Activated CD4-positive, alpha-beta T cell treated with anti-CD3 and anti-CD28 coated beads for 4 hours (primary cell): ENCODE data around the gene PHF21A.
"Not testable (repeated sequence)": the region's sequence is repeated elsewhere in the genome, so short reads cannot be mapped to it uniquely, and the experiment has no call there.

Experiments used
- DNase-seq, 2 donors: peaks; one replicate each; pipeline ENCODE4 v3.0.0-alpha.2; 2020

Gene PHF21A

GRCh38 chr11:45919806-45920530 is 201.3 kb downstream of the PHF21A start:
- no peak for DNase-seq

GRCh38 chr11:45918962-45919675 is 202.1 kb downstream of the PHF21A start:
- DNase-seq: no peak

GRCh38 chr11:45918331-45918941 is 202.8 kb downstream of the PHF21A start:
- DNase-seq: peak; percentile 40 to 47

- DNase-seq: peak; percentile 89 to 96
Observed at GRCh38 chr11:45917623-45918330, 203.5 kb downstream of the PHF21A start, which contains the start of gene PEX16. PEX16 (minus strand) TSS chr11:45917877; CDS start chr11:45917811, 66 bp downstream.

GRCh38 chr11:45917286-45917622 is 204.0 kb downstream of the PHF21A start:
- no peak for DNase-seq

- no peak for DNase-seq
Observed at GRCh38 chr11:45915446-45915845, 205.8 kb downstream of the PHF21A start.

GRCh38 chr11:45913942-45914635 is 207.2 kb downstream of the PHF21A start:
- no peak for DNase-seq

- no peak for DNase-seq
Observed at GRCh38 chr11:45913514-45913913, 207.7 kb downstream of the PHF21A start.

GRCh38 chr11:45910623-45911022 is 210.6 kb downstream of the PHF21A start:
- DNase-seq: no peak

GRCh38 chr11:45909594-45910475 is 211.4 kb downstream of the PHF21A start:
- no peak for DNase-seq

GRCh38 chr11:45907911-45908370 is 213.3 kb downstream of the PHF21A start:
- no peak for DNase-seq

- DNase-seq: no peak
Observed at GRCh38 chr11:45906965-45907611, 214.2 kb downstream of the PHF21A start, which contains the start of gene FREY1. FREY1 (minus strand) TSS chr11:45907271; CDS start chr11:45907245, 26 bp downstream.

GRCh38 chr11:45906096-45906682 is 215.1 kb downstream of the PHF21A start:
- DNase-seq: no peak

GRCh38 chr11:45905576-45905975 is 215.7 kb downstream of the PHF21A start:
- not testable (repeated sequence) for DNase-seq

GRCh38 chr11:45905095-45905494 is 216.2 kb downstream of the PHF21A start:
- DNase-seq: no peak

GRCh38 chr11:45904309-45904915 is 216.8 kb downstream of the PHF21A start:
- DNase-seq: no peak

GRCh38 chr11:45902452-45903380 is 218.5 kb downstream of the PHF21A start:
- DNase-seq: no peak

- no peak for DNase-seq
Observed at GRCh38 chr11:45901626-45902025, 219.6 kb downstream of the PHF21A start.
